HUES48 (cell line): Measurements from ENCODE around the gene EHD3.

Source experiments
- H3K27ac ChIP-seq: one replicate; pipeline ENCODE4 v1.7.0; 2013; ENCODE audit warnings: low read depth, low read length, inconsistent platforms
- H3K27me3 ChIP-seq: 2 replicates; pipeline ENCODE4 v1.6.1; 2013; ENCODE audit warnings: mild to moderate bottlenecking, low read length; ENCODE audit not compliant: control insufficient read depth, insufficient read depth
- H3K36me3 ChIP-seq: 2 replicates; pipeline ENCODE4 v1.6.1; 2013; ENCODE audit warnings: low read length; ENCODE audit not compliant: control insufficient read depth, insufficient read depth
- H3K4me1 ChIP-seq: 2 replicates; pipeline ENCODE4 v1.6.1; 2013; ENCODE audit warnings: mild to moderate bottlenecking, low read length; ENCODE audit not compliant: control insufficient read depth, insufficient read depth
- H3K4me3 ChIP-seq: 2 replicates; pipeline ENCODE4 v1.5.1; 2013; ENCODE audit warnings: mild to moderate bottlenecking, low read depth, low read length
- H3K9ac ChIP-seq: 2 replicates; pipeline ENCODE4 v1.6.1; 2013; ENCODE audit warnings: mild to moderate bottlenecking, low read depth, low read length, moderate library complexity
- H3K9me3 ChIP-seq: 2 replicates; pipeline ENCODE4 v1.6.1; 2013; ENCODE audit warnings: low read length; ENCODE audit not compliant: control insufficient read depth, insufficient read depth

Gene EHD3

DNA sequence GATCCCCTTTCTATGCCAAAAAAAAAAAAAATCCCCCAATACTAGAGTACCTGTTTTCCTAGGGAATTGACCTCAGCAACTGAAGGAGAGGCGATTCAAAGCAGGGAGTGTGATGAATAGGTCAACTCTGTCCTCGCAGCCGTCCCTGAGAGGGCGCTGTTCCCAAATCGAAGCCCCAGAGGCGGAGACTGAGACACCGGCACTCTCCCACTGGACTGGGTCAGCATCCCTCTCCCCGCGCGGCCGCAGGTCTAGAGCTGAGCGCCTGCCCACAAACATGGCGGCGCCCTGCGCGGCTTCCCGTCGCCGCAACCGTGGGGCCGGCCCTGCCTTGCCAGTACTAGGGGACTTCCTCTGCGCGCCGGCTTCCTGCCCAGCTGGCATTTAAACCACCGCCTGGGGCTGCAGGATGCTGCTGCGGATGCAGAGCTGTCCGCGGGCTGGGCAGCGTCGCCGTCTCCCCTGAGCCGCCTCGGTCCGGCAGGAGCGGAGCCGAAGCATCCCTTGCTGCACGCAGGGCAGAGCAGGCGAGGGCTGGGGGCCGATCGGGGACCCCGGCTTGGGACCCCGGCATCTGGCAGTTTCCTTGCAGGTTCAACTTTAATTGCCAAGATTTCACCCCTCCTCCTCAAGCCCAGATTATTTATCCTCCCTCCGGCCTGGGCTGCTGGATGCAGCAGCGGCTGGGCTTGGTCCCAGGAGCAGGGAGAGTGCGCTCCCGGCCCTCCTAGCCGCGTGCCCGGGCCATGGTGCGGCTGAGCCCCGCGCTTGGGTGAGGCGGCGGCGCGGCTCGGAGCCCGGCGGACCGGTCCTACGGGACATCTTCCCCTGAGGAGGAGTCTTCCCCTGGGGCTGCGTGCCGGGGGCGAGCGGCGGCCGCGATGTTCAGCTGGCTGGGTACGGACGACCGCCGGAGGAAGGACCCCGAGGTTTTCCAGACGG is at the start of gene EHD3:
Gene EHD3, plus strand, starts transcription at position 412 of the 942 bp plus-strand sequence. Its CDS starts 470 bp downstream, at position 882.
- Histone ChIP-seq H3K27me3 (peaks cover 8% of the 10 kb centered on the region), H3K27ac (peak within 1 kb of the TSS; percentile 23), H3K9ac (peak within 1 kb of the TSS; percentile 55; the same call in 1 of the 2 replicates), H3K9me3 (no peaks in the 10 kb centered on the region), H3K36me3 (no peaks in the 10 kb centered on the region), H3K4me3 (peak within 1 kb of the TSS; percentile 82), H3K4me1 (peaks cover 12% of the 10 kb centered on the region; the same call in 1 of the 2 replicates)

DNA sequence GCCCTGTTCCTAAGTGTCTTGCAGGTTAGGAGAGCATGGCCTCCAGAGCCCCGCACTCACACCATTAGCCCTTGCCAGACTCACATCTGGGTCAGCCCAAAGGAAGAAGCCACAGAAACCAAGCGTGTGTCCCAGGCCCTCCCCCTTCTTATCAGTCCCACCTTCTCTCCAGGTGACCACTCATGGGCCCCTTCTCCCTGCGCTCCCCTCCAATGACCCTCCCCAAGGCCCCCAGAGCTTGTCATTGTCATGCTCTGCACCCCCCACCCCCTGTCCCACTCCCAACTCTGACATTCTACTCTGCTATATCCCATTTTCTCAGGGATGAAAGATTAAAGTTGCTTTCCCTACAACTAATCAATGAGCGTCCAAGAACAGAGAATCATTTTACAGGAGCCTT is 46.8 kb upstream of the EHD3 start:
- Histone ChIP-seq H3K4me1 (no peaks in the 10 kb centered on the region), H3K27me3 (no peaks in the 10 kb centered on the region; the same call in 1 of the 2 replicates), H3K9ac (no peak overlapping the region), H3K27ac (no peak overlapping the region), H3K4me3 (no peak overlapping the region), H3K36me3 (no peaks in the 10 kb centered on the region), H3K9me3 (no peaks in the 10 kb centered on the region)

- H3K36me3 ChIP-seq = no peaks in the 10 kb centered on the region
- no peaks in the 10 kb centered on the region for H3K9me3 ChIP-seq
- no peaks in the 10 kb centered on the region; the same call in 1 of the 2 replicates for H3K27me3 ChIP-seq
- no peak overlapping the region for H3K4me3 ChIP-seq
- no peak overlapping the region for H3K27ac ChIP-seq
- H3K4me1 ChIP-seq = no peaks in the 10 kb centered on the region
- no peak overlapping the region for H3K9ac ChIP-seq
Observed at GRCh38 chr2:31188131-31188530, 45.8 kb upstream of the EHD3 start.

GRCh38 chr2:31189141-31189540 is 44.8 kb upstream of the EHD3 start:
- Histone ChIP-seq H3K9me3 (no peaks in the 10 kb centered on the region), H3K9ac (no peak overlapping the region), H3K4me1 (no peaks in the 10 kb centered on the region), H3K4me3 (no peak overlapping the region), H3K27me3 (no peaks in the 10 kb centered on the region; the same call in 1 of the 2 replicates), H3K36me3 (no peaks in the 10 kb centered on the region), H3K27ac (no peak overlapping the region)

- H3K27ac ChIP-seq = no peak overlapping the region
- no peaks in the 10 kb centered on the region for H3K36me3 ChIP-seq
- H3K4me1 ChIP-seq = no peaks in the 10 kb centered on the region
Observed at GRCh38 chr2:31190188-31190587, 43.8 kb upstream of the EHD3 start.

DNA sequence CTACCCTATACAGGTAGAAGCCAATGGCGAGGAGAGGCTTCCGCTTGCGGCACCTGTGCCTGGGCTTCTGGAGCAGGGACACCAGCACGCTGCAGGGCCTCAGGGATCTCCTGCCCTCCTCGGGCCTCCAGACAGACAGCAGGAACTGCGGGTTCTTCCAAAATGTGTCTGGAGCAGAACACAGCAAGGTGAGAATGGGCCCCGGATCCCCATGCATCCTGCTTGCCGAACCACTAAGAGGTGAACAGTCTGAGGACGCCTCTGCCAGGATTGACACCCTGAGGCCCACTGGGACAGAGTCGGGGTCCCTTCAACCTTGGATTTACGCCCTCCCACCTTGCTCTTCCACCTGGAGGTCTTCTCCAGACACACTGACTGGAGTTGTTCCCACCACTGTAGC is 42.0 kb upstream of the EHD3 start:
- no peaks in the 10 kb centered on the region for H3K27me3 ChIP-seq
- H3K9ac ChIP-seq = no peak overlapping the region
- H3K4me1 ChIP-seq = no peaks in the 10 kb centered on the region
- no peaks in the 10 kb centered on the region for H3K9me3 ChIP-seq
- H3K27ac ChIP-seq = no peak overlapping the region
- H3K36me3 ChIP-seq = no peaks in the 10 kb centered on the region
- no peak overlapping the region for H3K4me3 ChIP-seq

More at GRCh38 chr2:31190188-31190587, 43.8 kb upstream of the EHD3 start:
- H3K9me3 ChIP-seq = no peaks in the 10 kb centered on the region
- no peak overlapping the region for H3K9ac ChIP-seq
- H3K4me3 ChIP-seq = no peak overlapping the region
- H3K27me3 ChIP-seq = no peaks in the 10 kb centered on the region

DNA sequence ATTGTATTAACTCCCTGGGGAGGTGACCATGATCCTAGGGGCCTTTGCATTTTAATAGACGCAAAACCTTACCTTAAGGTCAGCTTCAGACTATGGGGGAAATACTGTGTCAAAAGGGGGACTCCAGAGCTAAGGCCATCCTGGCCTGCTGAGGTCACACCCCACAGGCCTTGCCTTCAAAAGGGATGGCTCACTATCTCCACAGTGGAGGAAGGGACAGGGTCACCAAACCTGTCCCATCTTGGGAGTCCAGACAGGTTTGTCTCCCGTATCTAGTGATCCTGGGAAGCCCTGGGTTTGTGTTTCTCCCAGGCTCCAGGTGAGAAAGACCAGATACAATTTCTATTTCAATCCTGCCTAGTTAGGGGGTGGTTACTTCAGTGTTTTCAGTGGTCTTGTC is 41.6 kb upstream of the EHD3 start:
- H3K4me3 ChIP-seq = no peak overlapping the region
- no peak overlapping the region for H3K27ac ChIP-seq
- H3K27me3 ChIP-seq = no peaks in the 10 kb centered on the region
- no peaks in the 10 kb centered on the region for H3K9me3 ChIP-seq
- H3K9ac ChIP-seq = no peak overlapping the region
- no peaks in the 10 kb centered on the region for H3K4me1 ChIP-seq
- no peaks in the 10 kb centered on the region for H3K36me3 ChIP-seq

DNA sequence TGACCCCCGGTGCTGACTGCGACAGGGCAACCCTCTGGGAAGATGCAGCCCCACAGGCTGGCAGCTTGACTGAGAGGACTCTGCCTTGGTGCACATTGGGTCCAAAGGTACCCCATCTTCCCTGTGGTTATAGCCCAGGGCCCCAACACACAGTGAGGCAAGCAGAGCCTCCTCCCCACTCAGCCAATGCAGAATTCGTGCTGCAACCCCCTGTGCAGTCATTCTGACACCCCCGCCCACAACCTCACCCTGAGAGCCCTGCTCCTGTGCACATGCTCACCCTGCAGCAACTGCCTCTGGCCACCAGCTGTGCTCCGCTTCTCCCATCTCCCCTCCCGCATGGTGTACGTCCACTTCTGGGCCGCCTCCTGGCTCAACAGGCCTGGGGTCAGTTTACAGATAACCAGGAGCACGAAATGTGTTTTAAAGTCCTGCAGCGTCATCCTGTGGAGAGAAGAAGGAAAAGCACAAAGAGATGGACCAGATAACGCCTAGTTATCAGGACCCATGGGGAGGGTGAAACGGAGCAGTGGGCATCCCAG is 41.0 kb upstream of the EHD3 start:
- no peak overlapping the region for H3K9ac ChIP-seq
- no peak overlapping the region for H3K27ac ChIP-seq
- no peaks in the 10 kb centered on the region for H3K36me3 ChIP-seq

DNA sequence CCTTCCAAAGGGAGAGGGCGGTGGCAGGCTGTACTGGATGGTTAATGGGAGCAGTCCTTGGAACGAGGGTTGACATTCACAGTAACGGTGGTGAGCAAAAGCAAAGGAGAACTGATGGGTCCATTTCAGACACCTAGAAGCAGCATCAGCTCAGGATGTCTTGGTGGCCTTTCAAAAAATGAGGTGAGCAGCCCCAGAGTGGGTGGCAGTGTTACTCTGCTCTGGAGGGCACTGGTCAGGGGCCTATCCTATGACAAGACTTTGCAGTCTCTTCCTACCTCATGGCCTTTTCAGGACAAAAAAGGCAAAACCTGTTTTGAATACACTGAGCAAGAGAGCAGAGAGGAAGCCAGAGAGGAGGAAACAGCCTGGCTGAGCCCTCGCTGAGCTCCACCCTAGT is 40.1 kb upstream of the EHD3 start:
- H3K4me1 ChIP-seq = no peaks in the 10 kb centered on the region
- H3K9ac ChIP-seq = no peak overlapping the region
- H3K36me3 ChIP-seq = no peaks in the 10 kb centered on the region
- no peak overlapping the region for H3K27ac ChIP-seq
- no peaks in the 10 kb centered on the region for H3K27me3 ChIP-seq
- H3K9me3 ChIP-seq = no peaks in the 10 kb centered on the region
- no peak overlapping the region for H3K4me3 ChIP-seq

More for the DNA sequence above, 41.0 kb upstream of the EHD3 start:
- Histone ChIP-seq H3K27me3 (no peaks in the 10 kb centered on the region), H3K4me1 (no peaks in the 10 kb centered on the region), H3K9me3 (no peaks in the 10 kb centered on the region), H3K4me3 (no peak overlapping the region)

DNA sequence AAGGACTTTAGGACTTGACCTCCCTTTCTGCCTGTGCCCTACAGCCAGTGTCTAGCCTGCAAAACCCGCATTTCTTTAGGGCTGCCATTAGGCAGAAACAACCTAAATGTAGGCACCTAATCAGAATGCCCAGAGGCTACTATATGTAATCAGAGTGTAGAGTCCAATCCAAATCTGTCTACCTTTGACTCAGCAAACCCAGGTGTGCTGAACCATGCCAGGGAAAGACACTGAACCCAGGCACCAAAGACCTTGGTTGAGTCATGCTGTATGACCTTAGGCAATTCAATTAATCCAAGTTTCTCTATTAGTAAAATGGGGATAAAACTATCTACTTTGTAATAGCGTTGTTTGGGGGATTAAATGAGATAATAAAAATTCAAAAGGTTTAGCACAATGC is 37.3 kb upstream of the EHD3 start:
- Histone ChIP-seq H3K36me3 (no peaks in the 10 kb centered on the region), H3K27me3 (no peaks in the 10 kb centered on the region; the same call in 1 of the 2 replicates), H3K9me3 (no peaks in the 10 kb centered on the region), H3K9ac (no peak overlapping the region), H3K27ac (no peak overlapping the region), H3K4me1 (no peaks in the 10 kb centered on the region), H3K4me3 (no peak overlapping the region)

- Histone ChIP-seq H3K27ac (no peak overlapping the region), H3K9ac (no peak overlapping the region), H3K4me1 (no peaks in the 10 kb centered on the region), H3K9me3 (no peaks in the 10 kb centered on the region), H3K36me3 (no peaks in the 10 kb centered on the region), H3K27me3 (no peaks in the 10 kb centered on the region; the same call in 1 of the 2 replicates), H3K4me3 (no peak overlapping the region)
Observed at GRCh38 chr2:31197166-31197565, 36.8 kb upstream of the EHD3 start.
